Measurements from ENCODE around the gene TBCA.
"Not testable (repeated sequence)": the region's sequence is repeated elsewhere in the genome, so short reads cannot be mapped to it uniquely, and the experiment has no call there.

Gene TBCA

GRCh38 chr5:77707791-77708190 lies 68.3 kb downstream of the TBCA start:
- no peak for DNase-seq (ENCODE audit: low spot score)

DNA sequence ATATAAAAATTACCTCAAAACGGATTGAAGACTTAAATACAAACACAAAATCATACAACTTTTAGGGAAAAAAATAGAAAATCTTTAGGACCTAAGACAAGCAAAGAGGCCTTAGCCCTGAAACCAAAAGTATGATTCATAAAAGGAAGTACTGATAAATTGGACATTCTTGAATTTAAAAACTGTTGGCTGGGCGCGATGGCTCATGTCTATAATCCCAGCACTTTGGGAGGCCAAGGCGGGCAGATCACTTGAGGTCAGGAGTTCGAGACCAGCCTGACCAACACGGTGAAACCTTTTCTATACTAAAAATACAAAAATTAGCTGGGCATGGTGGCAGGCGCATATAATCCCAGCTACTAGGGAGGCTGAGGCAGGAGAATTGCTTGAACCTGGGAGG lies 76.6 kb downstream of the TBCA start:
- DNase-seq (ENCODE audit: low spot score), result not testable (repeated sequence)

DNA sequence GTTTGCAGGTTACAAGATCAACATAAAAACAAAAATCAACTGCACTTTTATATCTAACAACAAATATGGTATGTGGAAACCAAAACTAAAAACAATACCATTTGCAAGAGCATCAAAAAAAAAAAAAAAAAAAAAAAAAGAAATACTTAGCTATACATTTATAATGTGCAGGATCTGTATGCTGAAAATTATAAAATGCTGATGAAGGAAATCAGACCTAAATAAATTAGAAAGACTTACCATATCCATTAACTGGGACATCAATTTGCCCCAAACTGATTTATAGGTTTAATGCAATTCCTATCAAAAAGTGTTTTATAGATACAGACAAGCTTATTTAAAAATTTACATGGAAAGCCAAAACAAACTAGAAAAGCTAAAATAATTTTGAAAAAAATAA lies 77.2 kb downstream of the TBCA start:
- DNase-seq (ENCODE audit: low spot score), result no peak

DNA sequence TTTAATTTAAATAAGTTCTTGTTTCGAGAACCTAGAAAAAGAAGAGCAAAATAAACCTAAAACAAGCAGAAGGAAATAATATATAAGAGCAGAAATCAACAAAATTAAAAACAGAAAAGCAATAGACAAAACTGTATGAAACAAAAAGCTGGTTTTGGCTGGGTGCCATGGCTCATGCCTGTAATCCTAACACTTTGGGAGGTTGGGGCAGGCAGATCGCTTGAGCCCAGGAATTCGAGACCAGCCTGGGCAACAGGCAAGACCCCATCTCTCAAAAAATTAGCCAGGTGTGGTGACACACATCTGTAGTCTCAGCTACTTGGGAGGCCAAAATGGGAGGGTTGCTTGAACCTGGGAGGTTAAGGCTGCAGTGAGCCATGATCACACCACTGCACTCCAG lies 78.4 kb downstream of the TBCA start:
- no peak for DNase-seq (ENCODE audit: low spot score)

DNA sequence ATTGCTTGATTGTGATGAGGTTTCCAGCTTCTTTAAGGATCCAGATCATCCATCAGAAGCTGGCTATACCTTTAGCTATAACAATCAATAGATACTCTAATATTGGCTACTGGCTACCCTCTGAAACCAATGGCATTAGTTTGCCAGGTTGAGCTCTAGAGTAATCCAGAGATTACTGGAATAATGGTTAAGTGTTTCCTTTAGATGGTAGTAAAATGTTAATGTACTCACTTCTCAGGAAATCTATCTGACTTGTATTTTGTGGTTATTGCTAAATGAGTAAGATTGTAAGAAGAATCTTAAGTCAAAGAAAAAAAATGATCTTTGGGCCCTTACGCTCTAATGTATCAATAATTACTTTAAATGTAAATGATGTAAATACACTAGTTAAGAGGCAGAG lies 80.0 kb downstream of the TBCA start:
- no peak for DNase-seq (ENCODE audit: low spot score)

DNA sequence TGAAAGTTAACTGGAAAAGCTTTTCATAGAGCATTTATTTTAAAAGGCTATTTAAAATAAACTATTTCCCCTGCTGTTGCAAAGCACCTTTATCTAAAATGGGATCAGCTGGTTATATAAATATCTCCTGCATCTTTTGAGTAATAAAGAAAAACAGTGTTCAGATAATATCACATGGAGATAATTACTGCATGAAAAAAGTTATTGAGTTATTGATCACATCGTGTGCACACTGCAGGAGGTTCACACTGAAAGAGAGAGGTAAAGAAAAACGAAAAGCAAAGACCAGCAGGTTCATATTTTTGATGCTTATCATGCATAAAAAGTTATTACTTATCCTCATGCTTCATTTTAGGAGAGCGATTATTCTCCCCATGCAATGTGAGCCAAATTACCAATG lies 82.2 kb downstream of the TBCA start:
- DNase-seq (ENCODE audit: low spot score), result no peak

- no peak for DNase-seq (ENCODE audit: low spot score)
Observed at GRCh38 chr5:77683171-77683732, 92.9 kb downstream of the TBCA start.

GRCh38 chr5:77670526-77670925 lies 105.6 kb downstream of the TBCA start:
- no peak for DNase-seq (ENCODE audit: low spot score)

DNA sequence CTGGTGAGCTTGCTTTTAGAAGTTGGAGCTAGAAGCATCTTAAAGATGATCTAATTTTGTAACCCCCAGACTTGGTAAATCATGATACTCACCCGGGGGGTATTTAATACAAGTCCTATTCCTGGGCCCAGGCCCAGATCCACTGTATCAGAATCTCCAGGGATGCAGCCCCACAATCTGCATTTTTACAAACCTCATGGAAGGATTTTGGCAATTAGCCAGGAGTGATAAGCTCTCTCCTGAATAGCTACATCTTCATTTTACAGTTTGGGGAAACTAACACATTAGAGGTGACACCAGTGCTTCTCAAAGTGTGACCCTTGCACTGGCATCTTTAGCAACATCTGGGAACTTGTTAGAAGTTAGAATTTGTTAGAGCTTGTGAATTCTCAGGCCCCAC lies 106.5 kb downstream of the TBCA start:
- DNase-seq (ENCODE audit: low spot score), result no peak

GRCh38 chr5:77663090-77663863 lies 112.9 kb downstream of the TBCA start:
- no peak for DNase-seq (ENCODE audit: low spot score)

GRCh38 chr5:77662635-77663034 lies 113.5 kb downstream of the TBCA start:
- peak; percentile 46 for DNase-seq (ENCODE audit: low spot score)

- no peak for DNase-seq (ENCODE audit: low spot score)
Observed at GRCh38 chr5:77658662-77659061, 117.5 kb downstream of the TBCA start.

- no peak for DNase-seq (ENCODE audit: low spot score)
Observed at GRCh38 chr5:77651343-77651742, 124.8 kb downstream of the TBCA start.

- DNase-seq (ENCODE audit: low spot score), result no peak
Observed at GRCh38 chr5:77650686-77651085, 125.5 kb downstream of the TBCA start.

DNA sequence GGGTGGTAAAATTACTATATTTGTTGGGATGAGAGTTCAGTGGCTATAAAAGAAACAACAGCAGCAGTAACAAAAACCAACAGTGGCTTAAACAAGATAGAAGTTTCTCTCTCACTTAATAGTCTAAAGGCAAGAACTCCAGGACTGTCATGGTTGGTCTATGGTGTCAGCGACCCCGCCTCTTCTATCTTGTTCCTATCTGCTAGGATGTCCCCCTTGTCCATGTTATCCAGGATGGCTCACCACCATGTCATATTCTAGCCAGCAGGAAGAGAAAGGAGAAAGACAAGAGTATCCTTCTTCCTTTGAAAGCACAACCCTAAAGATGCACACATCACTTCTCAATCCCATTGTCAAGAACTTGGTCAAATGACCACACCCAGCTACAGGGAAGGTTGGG lies 126.4 kb downstream of the TBCA start:
- no peak for DNase-seq (ENCODE audit: low spot score)

- no peak for DNase-seq (ENCODE audit: low spot score)
Observed at GRCh38 chr5:77645995-77646639, 130.0 kb downstream of the TBCA start.

DNA sequence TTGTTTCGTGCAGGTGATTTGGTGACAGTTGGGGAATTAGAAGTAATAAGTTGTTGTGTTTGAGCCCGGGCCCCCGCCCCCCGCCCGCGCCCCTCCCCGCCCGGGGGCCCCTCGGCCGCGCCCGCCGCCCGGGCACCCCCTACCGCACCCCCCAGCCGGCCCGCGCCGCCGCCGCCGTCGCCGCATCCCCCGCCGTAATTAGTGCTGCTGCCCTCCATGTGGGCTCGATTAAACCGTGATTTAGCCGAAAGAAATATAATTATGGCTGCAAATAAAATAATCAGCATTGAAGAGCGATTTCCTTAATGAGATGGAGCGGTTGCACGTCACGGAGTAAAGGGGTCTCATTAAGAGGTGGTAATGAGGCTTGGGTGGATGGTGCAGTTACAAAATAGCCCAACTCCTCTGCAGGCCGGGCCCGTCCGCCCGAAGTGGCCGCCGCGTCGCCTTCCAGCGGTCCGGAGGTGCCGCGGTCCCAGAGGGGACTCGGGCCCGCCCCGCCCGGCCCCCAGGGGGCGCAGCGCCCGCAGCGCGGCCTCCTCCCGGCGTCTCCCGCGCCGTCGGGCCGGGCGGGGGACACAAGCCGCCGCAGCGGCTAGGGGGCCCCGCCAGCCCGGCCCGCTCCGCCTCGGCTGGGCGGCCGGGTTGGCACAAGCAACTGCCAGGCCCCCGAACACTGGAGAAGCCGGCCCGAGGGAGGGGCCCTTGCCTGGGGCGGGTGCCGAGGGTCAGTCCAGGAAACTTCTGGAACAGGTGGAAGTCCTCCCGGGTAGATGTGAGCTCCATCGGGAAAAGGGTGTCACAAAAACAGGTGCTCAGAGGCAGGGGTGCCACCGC lies 130.8 kb downstream of the TBCA start:
- DNase-seq (ENCODE audit: low spot score), result no peak

- DNase-seq (ENCODE audit: low spot score), result no peak
Observed at GRCh38 chr5:77644371-77645157, 131.6 kb downstream of the TBCA start.

DNA sequence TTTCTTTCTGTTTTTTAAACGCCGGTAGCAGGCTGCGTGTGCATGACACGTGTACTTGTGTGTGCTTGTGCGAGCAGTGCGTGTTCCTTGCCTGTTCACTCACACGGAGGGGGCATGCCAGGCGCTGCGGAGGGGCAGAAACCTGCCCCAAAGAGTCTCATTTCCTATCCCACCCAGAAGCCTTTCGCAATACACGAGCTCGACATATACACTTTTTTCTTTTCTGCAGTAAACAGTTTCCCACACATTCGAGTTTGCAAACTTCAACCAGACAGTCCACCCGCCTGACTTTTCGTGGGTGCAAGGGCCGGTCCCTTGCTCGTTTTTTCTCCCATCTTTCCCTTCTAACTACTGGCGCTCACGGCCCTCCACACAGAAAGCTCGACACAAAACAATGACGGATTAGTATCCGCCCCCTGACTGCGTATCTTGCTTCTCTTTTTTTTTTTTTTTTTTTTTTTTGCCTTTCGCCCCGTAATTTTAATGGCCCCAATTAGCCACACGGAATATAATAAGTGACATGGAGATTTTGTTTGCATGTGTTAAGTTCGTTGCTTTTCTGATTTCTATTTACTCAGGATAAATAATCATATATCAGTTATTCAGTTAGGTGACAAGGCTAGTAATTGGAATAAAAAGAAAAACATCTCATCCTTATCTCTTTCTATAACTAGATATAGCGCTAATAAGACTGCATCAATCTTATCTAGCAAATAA lies 132.3 kb downstream of the TBCA start:
- DNase-seq (ENCODE audit: low spot score), result no peak

DNA sequence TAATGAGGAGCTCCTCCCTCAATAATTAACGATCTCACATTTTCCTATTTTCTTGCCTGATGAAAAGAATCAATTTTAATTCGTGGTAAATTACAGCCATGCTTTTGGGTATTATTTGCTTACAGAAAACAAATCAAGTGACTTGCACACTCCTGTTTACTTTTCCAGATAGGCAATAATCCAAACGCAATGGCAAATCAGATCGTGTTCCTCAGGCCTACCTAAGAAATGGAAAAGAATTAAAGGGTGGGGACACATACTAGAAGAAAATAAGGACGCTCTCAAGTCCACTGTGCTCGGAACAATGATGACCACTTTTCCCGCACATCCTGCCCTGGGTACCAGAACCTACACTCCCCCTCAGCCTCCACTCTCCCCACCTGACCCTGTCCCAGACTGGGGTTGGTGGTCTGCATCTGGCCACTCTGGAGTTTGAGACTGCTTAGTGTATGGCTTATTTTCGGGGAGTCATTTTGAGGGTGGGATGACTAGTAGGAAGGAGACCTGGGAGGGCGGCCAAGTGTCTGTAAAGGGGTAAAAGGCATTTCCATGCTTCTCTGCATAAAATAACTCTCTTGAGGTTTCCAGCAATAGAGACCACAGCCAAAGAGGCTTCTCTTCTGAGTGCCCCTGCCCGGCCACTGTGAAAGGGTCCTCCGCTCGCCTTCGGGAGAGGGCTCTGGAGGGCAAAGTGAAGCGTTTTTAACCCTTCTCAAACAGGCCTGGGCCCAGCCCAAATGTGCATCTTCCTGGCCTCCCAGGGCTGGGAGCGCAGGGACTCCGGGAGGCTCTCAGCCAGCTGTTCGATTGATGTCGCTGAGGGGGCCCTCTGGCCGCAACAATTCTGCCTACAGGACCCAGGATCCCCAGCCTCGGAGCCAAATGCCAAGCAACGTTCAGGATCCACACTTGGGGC lies 133.1 kb downstream of the TBCA start:
- DNase-seq (ENCODE audit: low spot score), result no peak

Data from COLO829 (cell line).